NAMALWA (cell line): ENCODE data around the gene TYW1.
"Not testable (repeated sequence)": the region's sequence is repeated elsewhere in the genome, so short reads cannot be mapped to it uniquely, and the experiment has no call there.

Experiments used
- DNase-seq: peaks from one replicate; pipeline ENCODE4 v3.0.0-alpha.2; 2015; ENCODE audit warnings: low spot score

The TYW1 gene

DNA sequence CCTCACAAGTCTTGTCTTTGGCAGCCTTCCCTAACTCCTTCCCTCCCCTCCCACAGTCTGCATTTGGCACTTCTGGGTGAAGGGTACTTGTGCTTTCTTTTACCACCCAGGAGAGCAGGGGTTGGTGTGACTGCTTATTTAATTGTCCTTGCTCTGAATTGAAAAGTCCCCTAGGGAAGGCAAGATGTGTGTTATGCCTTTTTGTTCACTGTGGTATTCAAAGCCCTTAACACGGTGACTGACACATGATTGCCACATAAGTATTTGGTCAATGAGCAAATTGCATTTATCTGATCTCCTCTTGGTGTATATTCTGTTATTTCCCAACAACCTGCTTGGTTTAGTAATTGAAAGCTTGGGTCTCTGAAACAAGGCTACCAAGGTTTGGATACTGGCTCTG is 134.1 kb downstream of the TYW1 start:
- not testable (repeated sequence) for DNase-seq

DNA sequence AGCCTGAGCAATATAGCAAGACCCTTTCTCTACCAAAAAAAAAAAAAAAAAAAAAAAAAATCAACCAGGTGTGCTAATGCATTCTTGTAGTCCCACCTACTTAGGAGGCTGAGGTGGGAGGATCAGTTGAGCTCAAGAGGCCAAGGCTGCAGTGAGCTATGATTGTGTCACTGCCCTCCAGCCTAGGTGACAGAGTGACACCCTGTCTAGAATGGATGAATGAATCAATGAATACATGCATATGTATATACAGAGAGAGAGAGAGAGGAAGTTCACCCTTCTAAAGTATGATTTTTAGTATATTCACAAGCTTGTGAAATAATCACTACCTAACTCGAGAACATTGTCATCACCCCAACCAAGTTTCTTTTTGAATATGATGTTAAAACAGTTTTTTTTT is 138.3 kb downstream of the TYW1 start:
- DNase-seq: not testable (repeated sequence)

DNA sequence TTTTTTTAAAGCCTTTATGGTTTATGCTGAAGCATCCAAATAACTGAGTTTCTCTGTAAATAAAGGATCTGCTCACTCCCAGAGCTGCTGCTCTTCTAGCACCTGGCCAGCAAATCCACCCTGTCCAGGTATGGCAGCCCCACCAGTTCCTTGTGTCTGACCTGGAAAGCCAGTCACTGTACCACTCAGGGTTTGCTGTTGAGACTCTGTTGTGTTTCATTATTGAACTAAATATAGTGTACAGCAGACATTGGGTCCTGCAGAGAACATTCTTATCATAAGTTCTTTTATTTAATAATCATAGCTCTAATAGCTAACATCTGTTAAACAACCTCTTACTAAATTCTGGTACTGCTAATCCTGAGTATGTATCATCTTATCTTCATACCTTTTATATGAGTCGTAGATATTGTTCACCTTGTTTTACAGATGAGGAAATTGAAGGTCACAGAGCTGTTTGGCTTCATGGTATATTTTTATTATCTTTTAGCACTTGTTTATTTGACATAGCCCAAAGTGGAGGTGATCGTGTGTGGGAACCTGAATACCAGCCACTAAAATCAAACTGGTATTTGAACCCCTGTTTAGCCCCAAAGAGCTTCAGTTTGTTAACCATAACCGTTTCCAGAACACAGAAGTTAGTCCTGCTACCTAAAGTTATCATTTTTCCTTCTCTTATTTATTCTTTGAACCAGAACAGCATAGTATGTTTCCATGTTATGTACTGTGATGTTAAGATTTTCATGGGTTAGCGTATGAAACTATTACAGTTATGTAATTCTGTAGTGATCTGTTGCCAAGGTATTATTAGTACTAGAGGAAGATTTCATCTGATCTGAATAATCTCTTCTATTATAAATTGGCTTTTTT is 139.2 kb downstream of the TYW1 start:
- DNase-seq: not testable (repeated sequence)

DNA sequence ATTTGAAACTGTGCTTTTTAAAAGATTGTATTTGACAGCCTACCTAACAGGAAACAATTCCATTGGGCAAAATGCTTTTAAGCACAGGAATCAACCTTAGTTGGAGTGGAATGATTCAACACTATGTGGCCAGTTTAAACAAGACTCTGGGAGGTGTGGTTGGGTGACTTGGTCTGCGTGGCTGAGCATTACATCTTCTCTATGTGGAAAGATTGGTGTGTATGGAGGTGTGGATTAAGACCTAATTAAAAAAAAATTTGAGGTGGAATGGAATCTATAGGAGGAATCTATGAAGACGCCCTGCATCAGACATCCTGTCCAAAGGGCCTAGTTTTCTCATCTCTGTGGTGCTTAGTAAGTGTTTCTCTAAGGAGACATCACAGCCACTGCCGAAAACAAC is 140.9 kb downstream of the TYW1 start:
- not testable (repeated sequence) for DNase-seq

DNA sequence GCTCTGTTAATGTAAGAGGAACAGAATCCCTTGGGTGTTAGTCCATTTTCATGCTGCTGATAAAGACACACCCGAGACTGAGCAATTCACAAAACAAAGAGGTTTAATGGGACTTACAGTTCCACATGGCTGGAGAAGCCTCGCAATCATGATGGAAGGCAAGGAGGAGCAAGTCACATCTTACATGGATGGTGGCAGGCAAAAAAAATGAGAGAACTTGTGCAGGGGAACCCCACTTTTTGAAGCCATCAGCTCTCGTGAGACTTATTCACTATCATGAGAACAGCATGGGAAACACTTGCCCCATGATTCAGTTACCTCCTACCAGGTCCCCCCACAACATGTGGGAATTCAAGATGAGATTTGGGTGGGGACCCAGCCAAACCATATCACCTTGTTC is 143.2 kb downstream of the TYW1 start:
- not testable (repeated sequence) for DNase-seq

DNA sequence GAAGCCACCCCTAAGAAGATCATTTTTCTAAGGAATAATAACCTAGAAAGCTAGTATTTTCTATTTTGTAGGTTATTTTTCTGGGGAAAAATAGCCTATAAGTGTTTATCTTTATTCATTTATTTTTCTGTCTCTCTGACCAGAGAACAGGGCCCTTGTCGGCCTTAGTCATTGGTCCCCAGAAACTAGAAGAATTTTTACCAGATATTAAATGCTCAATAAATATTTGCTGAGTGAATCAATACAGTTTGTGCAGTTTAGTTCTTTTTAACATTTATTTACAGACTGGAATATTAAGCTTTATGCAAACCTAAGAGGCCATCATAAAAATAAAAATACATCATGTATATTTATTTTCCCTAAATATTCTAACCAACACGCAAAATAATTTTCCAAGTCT is 144.4 kb downstream of the TYW1 start:
- DNase-seq: not testable (repeated sequence)

DNA sequence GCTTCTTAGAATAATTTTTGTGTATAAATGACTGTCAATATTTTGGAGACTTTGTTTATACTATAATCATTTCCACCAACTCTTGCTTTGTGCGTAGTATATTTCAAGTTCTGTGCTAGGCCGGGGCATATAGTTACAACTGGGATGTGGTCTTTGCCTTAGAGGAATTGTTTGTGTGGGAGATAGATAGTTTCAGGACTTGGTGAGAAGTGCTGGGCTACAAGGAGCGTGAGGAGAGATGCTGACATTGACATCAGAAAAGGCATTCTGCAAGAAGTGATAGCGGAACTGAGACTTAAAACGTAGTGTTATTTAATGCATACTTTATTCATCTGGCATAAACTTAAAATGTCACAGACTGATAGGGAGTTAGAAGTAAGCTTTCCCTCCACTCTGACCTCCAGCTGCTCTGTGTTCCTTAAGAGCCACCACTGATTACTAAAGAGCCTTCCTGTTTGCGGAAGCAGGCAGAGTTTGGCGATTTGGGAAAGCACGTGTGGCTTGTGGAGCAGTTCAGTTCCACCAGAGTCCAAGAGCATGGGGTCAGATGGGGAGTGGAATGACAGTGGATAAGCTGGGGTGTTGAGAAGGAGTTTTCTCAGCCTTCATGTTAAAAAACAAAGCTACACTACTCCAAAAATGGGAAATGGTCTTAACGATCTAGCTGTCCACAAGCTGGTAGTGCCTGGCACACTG is 146.6 kb downstream of the TYW1 start:
- not testable (repeated sequence) for DNase-seq

DNA sequence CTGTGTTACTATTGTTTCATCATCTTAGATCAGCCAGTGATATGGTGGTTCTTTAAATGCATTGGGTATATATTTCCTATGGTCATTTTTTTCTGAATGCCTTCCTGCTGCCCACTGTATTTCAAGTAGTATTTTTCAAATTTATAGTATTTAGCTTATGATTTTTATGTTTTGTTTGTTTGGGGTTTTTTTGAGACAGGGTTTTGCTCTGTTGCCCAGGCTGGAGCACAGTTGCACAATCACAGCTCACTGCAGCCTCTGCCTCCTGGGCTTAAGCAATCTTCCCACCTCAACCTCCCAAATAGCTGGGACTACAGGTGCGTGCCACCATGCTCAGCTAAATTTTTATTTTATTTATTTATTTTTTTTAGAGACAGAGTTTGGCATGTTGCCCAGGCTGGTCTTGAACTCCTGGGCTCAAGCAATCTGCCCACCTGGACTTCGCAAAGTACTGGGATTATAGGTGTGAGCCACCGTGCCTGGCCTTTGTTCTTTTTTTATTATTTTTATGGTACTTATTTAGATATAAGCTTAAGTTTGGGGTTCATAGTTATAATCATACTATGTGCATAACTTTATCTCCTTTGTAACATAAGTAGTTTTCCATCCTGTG is 149.1 kb downstream of the TYW1 start:
- DNase-seq: not testable (repeated sequence)

DNA sequence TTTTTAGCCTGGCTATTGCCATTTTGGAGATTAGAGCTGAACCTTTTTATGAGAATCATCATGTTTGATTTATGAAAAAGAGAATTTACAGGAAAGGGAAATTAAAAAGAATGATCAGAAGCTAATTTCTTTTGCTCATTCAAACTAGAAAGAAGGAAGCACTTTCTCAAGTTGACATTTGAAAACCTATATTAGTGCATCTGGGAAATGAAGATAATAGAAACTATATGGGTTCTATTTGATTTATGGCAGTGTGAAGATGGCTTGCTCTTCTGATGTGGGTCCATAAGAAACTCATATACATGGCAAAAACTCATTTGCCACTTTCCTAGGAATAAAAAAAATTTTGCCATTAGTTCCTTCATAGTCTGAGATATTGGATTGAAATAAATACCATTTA is 152.5 kb downstream of the TYW1 start:
- not testable (repeated sequence) for DNase-seq

DNA sequence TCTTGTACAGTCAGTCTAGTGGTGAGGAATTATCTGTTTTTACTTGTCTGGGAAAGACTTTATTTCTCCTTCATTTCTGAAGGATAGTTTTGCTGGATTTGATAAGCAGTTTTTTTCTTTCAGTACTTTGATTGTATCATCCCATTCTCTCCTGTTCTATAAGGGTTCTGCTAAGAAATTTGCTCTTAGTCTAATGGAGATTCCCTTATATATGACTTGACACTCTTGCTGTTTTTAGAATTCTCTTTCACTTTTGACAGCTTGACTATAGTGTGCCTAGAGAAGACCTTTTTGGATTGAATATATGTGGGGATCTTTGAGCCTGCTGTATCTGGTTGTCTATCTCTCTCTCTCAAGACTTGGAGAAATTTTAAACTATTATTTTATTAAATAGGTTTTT is 157.7 kb downstream of the TYW1 start:
- DNase-seq: not testable (repeated sequence)

DNA sequence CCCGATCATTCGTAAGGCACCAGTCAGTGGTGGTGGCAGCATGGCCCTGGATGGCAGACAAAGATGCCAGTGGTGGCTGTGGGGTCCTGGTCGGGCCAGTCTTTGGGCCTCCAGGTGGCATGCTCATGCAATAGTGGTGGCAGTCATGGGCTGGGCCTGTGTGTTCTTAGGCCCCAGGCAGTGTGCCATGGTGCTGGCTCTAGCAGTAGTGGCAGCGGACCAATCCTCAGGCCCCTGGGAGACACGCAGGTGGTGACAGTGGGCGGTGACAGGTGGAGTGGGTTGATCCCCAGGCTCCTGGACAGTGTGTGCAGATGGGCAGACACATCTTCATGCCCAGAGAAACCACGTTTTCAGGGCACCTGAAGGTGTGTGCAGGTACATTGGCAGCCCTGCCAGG is 159.4 kb downstream of the TYW1 start:
- DNase-seq: not testable (repeated sequence)

DNA sequence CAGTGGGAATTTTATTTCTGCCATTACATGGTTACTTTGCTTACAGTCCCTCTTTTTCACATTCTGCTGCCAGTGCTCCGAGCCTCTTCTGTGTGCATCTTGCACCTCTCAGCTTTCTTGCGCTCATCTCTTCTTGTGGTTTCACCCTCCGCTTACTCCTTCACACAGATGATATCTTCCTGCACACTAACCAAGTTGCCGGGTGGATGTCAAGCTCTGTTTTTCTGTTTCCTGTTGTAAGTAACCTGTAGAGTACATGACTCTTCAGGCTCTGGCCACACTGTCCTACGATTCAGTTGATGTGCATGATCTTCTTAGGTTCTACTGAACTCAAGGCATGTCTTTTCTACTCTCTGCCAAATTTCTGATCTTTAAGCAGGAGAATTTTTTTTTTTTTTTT is 166.7 kb downstream of the TYW1 start:
- DNase-seq: not testable (repeated sequence)

DNA sequence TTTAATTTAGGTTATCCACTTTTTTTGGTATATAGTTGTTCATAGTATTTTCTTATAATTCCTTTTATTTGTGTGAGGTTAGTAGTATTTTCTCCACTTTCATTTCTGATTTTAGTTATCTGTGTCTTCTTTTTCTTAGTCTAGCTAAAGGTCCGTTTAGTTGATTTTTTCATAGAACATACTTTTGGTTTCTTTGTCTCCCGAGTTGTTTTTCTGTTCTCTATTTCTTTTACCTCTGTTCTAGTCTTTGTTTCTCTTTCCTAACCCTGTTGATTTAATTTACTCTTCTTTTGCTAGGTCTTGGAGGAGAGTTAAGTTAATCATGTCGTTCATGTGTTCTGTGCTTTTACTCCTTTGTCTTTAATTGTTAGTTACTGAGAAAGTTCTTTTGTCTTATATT is 174.5 kb downstream of the TYW1 start:
- DNase-seq: not testable (repeated sequence)

DNA sequence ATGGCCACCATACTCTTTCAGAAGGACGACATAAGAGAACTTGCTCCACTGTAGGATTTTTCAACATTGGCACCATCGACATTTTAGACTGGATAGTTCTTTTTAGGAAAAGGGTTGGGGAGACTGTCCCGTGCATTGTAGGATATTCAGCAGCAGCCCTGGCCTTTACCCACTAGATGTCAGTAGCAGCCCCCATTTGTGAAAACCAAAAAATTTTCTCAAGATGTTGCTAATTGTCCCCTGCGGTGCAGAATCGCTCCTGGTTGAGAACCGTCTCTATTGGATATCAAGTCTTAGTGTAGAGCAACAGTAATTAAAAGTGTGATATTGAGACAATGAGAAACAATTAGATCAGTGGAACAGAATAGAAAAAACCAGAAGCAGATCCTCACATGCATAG is 180.1 kb downstream of the TYW1 start:
- DNase-seq: not testable (repeated sequence)

DNA sequence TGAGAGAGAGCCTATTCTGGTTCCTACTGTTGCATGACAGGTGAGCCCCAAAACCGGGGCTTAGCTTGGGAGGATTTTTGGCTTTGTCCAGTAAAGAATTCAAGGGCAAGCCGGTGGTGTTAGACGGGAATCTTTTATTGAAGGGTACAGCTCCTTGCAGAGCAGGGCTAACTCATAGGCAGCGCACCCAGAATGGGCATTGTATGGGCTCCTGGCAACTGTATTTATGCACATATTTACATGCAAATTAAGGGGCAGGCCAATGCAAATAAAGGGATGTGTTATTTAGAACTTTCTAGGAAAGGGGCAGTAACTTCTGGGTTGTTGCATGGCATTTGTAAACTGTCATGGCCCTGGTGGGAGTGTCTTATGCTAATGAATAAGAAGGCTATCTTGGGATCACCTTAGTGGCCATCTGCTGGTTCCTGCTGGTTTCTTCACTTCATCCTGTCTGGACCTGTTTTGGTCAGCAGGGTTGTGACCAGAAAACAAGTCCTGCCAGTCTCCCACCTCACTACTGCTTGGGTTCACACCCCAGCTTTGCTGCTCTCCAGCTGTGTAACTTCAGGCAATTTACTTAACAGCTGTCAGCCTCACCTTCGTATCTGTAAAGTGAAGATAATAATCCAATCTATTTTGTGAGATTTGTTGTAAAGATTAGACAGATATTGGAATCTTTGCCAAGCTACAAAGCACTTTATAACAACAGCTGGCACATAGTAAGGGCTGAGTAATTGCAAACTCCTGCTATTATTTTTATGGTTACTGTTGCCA is 182.5 kb downstream of the TYW1 start:
- not testable (repeated sequence) for DNase-seq

DNA sequence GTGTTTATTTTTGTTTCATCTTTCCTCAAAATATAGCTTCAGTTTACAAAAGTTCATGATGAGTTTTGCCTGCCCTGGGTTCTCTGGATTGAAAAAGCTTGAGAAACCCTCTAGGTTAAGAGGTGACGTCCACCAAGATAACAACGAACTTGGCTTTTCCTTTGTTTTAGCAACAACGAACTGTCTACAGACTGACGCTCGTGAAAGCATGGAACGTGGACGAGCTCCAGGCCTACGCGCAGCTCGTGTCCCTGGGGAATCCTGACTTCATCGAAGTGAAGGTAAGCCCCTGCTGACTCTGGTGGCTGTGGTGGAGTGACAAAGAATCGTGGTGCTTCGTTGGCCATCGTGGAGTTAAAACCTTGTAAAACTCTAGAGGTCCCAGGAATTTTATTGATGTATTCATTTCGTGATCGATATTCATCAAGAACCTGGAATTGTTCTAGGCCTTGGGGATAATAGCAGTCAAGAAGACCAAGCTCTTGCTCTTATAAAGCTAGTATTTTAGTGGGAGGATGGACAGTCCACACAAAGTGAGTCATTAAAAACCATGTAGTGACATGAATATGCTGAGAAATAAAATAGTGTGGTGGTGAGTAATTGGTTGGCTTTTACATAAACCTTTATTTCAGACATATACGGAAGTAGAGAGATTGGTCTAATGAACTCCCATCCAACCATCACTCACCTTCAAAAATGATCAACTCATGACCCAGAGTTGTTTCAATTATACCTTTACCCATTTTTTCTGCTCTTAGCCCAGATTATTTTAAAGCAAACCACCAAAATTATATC is 186.5 kb downstream of the TYW1 start:
- DNase-seq: not testable (repeated sequence)

DNA sequence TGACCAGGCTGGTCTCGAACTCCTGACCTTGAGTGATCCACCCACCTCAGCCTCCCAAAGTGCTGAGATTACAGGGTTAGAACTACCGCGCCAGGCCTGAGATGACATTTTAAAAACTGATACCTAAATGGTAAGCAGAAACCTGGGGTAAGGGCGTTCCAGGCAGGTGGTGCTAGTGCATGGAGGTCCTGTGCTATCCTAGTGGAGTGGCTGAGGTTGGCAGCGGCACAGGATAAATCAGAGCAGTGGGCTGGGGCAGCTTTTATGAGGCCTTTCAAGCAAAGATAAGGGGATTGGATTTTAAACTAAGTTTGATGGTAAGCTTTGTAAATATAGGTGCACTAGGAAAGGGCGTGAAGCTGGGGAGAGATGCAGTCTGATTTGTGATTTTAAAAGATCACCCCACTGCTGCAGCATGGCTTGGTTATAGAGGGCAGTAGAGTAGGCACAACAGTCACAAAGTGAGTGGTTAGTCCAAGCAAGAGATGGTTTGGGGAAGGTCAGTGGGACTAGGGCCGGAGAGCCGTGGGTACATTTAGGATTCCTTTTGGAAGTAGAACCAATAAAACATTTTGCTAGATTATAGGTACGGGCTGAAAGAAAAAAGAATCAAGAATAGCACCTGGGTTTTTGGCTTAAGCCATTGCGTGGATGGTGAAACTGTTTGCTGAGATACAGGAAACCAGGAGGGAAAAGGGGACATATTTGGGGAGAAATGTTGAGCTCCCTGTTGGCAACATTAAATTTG is 188.5 kb downstream of the TYW1 start:
- DNase-seq: not testable (repeated sequence)

DNA sequence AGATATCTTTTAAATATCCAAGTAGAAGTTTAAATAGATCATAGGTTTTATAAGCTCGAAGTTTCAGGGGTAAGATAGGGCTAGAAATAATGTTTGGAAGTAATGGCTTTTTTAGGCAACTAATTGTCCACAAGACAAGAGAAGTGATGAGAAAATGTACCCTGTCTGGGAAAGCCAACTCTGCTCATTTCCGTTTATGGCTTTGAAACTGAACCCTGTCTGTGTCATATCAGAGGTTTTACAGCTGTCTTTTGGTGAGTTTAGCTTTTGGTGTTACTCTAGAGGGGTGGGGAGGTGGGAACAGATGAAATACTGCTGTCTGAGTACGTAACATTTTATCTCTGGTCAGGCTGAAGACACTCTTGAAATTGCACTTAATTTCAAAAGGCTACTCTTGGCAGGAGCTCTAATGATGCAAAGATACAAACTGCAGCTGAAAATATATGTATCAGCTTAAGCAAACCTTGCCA is 189.1 kb downstream of the TYW1 start:
- not testable (repeated sequence) for DNase-seq

DNA sequence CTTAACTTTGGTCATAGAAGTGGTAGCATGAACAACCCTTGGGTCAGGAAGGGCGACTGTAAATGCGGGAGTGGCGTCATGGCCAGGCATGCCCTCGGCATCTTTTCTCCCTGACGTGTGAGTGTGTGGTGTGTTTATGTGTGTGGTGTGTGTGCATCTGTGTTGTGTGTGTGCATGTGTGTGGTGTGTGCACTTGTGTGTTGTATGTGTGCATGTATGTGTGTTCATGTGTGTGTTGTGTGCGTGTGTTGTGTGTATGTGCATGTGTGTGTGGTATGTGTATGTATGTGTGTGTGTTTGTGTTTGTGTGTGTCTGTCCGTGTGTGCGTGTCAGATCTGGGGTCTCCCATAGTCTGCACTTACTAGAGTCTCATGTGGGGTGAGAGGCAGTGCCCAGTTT is 192.5 kb downstream of the TYW1 start:
- DNase-seq: not testable (repeated sequence)

DNA sequence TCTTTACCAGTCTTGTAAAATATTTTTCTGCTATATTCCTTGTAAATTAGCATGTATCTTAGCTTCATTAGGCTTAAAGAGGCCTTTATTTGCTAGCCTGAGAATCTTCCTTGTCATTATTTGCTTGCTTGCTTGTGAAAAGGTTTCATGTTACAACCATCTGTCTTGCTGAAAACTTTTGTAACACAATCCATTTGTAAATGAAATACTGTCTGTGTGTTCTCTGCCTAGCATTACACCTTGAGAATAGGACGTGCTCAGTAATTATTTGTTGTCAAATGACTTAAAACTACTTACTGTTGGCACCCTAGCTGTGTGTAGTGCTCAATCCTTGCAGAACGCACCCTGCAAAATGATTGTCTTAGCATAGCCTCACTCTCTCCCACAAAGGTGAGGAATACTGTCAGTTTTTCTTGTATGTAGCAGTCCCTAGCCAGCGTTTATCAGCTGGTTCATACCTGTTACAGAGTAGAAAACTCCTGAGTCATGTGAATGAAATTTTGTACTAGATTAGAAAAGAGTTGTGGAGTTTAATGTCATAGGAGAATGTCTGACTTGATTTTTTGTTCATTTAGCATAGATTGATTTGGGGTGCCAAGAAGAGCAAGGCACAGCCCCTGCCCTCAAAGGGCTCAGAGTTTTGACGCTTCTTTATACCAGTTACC is 193.3 kb downstream of the TYW1 start:
- not testable (repeated sequence) for DNase-seq
